Hippocampal formation (tissue), 2 donors: ENCODE measurements around the gene PHYKPL.
"Not testable (repeated sequence)": the region's sequence is repeated elsewhere in the genome, so short reads cannot be mapped to it uniquely, and the experiment has no call there.

Experiments
- DNase-seq, 2 donors: peaks; one replicate each; lab custom pipeline; 2025; lab: John Stamatoyannopoulos, UW

The PHYKPL gene

DNA sequence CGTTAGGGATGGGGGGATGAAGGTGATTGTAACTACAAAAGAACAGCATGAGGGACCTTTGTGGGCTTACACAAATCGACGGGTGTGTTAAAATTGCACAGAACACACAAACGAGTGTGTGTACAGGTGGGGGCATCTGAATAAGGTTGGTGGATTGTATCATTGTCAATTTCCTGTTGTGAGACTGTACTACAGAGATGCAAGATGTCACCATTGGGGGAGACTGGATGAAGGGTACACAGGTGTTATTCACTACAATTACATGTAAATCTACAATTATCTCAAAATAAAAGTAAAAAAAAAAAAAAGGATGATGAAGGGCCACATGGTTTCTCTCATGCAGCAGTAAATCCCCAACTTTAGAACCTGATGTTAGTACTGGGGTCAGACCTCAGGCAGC is 31.4 kb upstream of the PHYKPL start:
- no peak for DNase-seq

DNA sequence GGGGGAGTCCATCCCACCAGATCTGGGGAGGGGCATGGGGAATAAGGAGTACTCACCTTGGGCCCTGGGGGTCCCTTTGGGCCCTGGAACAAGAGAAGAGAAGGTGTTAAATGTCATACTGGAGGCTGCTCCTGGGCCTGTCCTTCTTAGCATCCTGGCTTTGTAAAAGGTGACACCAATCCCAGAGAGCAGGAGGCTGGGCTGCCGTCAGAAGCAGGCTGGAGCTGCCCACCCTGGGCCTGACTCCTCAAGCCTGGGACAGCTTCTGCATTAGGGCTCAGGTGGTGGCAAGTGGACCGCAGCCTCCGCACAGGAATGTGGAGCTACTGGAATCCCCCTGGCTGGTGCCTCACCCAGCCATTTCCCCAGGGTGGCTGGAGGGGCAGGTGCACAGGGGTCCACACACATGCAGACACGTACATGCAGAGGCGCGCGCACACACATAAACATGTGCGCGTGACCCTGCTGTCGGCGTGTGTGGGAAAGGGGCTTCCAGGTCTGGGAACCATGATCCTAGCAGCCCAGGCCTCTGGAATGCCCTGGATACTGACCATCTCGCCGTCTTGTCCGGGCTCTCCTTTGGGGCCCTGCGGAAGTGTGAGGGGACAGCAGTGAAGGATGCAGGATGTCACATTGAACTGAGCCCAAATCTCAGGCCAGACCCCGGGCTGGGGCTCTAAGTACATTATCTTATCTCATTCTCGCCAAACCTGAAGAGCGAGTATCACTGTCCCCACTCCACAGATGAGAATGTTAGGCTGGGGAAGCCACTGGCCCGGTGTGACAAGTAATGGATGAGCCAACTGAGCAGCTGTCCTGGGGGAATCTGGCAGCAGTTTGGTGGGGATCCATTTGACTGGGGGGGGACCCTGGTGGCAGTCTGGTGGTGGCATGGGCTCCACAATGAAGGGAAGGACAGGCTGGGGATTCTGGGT is 29.3 kb upstream of the PHYKPL start:
- DNase-seq: no peak

DNA sequence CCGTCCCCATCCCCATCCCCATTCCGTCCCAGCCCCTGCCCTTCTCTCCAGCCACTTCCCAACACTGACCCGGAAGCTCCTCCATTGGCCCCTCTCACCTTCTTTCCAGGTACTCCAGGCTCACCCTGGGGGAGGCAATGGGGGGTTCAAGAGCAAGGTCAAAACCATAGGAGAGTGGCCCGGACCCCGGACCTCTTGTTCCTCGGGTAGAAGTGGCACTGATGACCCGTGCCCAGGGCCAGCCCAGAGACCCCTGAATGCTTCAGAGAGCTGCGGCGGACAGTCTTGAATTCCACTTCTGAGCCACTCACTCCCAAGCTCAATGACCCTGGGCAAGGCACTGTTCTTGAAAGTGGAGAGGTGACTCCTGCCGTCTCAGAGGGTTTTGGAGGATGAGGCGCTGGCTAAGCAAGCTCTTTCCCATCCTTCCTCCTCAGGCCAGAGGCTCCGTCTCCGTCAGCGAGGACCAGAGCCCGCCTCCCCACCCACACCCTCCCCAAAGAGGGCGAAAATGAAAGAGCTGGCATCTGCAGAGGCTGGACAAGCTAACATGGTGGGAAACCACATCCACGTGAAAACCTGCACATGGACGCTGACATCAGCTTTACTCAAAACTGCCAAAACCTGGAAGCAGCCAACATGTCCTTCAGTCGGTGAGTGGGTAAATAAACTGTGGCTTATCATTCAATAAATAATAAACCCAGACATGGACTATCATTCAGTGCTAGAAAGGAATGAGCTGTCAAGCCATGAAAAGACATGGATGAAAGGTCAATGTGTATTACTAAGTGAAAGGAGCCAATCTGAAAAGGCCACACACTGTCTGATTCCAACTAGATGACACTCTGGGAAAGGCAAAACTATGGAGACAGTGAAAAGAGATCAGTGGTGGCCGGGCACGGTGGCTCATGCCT is 27.3 kb upstream of the PHYKPL start:
- no peak for DNase-seq

DNA sequence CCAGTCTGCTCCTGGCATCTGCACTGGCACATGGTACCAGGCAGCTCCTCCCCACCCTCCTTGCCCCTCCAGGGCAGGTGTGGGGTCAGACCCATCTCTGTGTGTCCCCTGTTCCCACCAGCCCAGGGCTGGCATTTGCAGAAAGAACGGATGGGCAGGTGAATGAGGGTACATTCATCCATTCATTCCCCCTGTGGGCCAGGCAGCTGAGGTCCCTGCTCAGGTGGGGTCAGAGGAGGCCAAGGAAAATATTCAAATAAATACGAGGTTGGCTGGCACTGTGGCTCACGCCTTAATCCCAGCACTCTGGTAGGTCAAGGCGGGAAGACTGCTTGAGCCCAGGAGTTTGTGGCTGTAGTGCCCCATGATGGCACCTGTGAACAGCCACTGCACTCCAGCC is 25.0 kb upstream of the PHYKPL start:
- DNase-seq: no peak

DNA sequence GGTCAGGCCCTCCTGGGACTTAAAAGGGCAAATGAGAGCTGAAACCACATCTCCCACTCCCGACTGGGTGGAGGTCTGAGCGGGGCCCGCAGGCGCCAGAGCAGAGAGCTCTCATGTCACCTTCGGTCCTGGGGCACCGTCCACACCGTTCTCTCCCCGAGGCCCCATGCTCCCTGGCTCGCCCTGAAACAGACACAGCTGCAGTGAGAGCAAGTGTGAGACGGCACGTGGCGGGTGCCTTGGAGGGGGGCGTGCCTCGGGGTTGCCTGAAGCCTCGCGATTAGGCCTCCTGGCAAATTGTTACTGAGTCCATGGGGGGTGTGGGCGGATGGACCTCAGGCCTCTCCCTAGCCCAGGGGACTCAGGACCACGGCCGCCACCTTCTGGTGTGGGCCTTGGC is 24.1 kb upstream of the PHYKPL start:
- DNase-seq: no peak

DNA sequence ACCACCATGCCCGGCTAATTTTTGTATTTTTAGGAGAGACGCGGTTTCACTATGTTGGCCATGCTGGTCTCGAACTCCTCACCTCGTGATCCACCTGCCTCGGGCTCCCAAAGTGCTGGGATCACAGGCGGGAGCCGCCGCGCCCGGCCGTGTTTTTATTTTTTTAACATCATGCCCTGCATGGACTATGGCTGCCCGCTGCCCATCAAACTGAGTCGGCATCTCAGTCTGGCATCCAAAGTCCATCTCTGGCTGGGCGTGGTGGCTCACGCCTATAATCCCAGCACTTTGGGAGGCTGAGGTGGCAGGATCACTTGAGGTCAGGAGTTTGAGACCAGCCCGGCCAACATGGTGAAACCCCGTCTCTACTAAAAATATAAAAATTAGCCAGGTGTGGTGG is 21.0 kb upstream of the PHYKPL start:
- DNase-seq: not testable (repeated sequence)

DNA sequence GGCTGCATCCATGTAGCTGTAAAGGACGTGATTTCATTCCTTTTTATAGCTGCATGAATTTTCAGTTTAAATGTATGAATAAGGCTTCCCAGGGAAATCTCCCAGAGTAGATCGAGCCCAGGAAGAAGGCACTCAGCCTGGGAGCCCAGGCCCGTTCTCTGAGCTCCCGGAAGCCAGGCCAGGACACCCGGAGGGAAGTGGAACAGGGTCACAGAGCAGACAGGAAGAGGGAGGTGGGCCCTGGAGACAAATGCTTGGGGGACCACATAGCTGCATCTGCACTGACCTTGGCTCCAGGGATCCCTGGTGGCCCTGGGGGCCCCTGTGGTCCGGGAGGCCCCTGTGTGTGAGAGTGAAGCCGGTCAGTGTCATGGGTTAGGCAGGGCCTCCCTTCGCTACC is 19.7 kb upstream of the PHYKPL start:
- no peak for DNase-seq

DNA sequence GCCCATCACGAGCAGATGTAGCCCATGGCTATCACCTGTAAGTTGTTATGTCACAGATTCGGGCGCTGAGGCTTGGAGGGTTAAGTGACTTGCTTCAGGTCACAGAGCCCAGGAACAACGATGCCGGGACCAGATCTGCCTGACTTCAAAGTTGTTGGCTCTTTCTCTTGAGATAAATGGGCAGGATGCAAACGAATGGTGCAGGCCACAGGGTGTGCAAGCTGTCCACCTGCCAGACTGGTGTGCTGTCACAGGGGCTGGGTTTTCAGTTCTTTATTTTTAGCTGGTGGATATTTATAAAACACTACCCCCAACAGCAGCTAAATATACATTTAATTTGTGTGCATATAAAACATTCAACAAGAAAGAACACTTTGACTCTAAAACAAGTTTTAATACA is 17.7 kb upstream of the PHYKPL start:
- no peak for DNase-seq

DNA sequence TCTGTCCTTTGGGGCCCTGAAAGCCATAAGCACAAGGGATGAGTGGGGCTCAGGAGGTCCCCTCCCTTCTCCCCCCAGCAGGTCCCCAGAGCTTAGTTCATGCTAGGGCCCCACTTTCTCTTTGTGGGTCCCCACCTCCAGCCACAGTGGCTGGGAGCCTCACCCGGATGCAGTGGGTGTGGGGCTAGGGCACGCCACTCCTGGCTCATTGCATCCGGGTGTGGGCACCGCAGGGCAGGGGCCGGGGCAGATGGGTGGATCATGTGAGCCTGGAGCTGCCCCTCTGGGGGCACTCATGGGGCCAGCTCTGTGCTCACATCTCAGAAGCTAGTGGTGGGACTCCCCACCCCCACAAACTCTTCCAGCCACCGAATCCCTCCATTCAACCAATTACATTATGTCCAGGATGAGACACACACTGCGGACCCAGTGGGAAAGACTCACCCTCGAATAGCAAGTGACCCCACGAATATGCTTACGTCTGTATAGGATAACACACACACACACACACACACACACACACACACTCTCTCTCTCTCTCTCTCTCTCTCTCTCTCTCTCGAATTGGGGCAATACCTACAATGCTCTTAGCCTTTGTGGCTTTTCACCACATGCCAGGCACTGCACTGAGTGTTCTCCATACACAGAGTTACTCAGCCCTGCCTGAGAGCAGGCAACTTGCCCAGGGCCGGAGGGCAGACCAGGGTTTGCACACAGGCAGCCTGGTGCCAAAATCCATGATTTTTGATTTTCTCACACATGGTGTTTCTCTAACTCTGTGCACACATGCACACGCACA is 16.8 kb upstream of the PHYKPL start:
- no peak for DNase-seq

DNA sequence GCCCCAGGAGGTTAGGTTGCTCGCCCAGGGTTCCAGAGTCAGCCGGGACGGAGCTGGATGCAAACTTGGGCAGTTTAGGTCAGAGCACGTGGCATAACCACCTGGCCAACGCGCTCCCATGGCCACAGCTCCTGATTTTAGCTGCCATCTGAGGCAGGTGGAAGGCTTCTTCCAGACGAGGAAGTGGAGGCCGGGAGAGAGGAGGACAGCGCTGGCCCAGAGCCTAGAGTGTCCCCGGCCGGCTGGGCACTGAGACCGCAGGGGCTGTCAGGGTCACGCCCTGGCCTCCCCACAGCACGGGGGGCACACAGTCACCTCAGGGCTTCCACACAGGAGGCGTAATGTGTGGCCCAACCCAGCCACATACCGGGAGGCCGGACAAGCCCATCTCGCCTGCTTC is 16.1 kb upstream of the PHYKPL start:
- DNase-seq: no peak

DNA sequence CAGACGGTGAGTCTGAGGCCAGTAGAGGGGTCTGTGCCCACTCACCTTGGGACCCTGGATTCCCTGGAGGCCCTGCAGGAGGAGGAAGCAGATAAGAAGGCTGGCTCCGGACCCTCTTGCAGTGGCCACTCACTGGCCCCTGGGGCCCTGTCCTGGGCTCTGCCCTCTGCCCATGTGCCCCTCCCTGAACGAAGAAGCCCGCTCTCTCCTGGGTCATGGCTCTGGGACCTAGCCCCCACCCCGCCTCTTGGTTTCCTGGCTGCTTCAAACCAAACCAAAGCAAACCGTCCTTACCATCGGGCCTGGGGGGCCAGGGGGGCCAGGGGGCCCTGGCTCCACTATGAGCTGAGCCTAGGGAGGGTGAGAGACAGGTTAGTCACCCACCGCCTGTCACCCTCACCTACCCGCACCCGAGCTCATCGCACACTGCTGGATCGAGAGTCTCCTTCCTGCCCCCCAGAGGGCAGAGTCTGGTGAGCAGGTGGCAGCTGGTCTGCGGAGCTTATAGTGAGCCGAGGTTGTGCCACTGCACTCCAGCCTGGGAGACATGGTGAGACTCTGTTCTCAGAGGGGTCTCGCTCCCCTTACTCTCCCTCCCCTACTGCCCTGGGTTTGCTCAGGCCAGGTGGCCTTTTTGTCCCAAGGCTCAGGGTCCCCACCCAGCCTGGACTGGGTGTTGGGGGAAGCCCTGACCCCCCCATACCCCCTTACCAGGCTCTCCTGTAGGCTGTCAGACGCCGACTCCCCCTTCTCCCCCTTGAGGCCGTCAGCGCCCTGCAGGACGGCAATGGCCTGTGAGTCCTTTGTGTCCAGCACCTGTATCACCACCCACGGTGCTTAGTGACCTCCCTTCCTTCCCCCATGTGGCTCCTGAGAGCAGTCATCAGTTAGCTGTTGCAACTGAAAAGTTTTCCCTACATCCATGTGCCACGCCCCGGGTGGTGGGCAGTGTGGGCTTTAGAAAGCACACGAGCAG is 15.2 kb upstream of the PHYKPL start:
- DNase-seq: no peak

DNA sequence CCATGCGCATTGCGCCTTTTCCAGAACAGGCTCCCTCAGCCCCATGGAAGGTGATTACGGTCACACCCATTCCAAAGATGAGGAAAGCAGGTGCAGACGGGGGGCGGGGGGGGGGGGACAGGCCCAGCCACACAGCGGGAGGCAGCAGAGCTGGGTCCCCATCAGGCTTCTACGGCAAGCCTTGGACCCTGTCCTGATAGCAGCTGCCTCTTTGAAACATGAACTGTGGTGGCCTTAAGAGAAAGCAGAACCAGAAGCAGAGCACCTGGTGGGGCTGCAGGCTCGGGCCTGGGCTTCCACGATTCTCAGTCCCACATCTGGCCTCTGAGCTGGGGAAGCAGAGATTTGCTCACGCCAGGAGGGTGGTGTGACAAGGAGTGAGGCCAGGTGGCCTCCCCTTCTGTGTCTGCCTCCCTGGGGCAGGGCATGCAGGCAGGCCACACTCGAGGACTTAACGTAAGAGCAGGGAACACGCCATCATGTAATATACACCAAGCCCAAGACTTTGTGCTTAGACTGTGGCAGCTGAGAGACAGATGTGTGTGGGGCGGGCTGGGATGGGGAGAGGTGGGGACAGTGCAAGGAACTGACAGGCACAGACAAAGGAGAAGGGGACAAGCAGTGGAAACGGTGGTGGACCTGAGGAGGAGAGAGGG is 14.2 kb upstream of the PHYKPL start:
- DNase-seq: no peak

DNA sequence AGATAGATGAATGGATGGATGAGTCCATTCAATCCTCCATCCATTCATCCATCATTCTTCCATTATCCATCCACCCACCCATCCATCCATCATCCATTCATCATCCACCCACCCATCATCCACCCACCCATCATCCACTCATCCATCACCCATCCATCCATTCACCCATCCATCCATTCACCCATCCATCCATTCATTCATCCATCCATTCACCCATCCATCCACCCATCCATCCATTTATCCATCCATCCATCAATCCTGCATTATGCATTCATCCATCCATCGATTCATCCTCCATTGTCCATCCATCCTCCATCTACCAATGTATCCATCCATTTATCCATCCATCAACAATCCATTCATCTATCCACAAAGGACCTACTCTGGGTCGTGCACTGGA is 12.8 kb upstream of the PHYKPL start:
- DNase-seq: no peak

DNA sequence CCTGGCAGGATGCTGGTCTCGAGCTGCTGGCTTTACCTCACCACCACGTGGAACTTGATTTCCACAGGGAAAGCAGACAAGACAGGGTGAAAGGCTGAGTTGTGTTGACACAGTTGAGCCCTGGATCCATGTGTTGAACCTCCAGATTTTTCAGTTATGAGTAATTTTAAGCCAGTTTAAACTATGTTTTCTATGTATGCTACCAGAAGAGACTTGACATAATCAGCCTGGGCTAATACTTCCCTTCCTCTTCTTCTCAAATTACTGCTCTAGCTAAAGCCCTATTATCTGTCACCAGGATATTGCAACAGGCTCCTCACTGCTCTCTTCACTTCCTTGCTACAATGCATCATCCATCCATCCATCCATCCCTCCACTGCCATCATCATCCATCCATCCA is 12.0 kb upstream of the PHYKPL start:
- DNase-seq: no peak

DNA sequence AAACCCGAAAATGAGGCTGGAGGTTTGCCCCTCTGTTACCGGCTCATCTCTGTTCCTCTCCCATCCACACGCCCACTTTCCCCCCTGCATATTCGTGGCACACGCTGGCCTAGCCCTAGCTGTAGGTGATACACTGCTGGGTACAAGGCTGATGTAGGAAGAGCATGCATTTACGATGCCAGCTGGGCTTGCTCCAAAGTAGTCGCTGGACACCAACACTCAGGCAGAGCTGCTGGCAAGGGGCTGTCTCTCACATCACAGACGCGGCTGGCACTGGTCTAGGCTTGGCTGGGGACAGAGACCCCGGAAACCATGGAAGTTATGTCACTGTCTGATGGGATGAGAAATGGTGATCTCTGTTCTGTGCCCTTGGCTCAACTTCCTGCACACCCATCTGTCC is 9.8 kb upstream of the PHYKPL start:
- no peak for DNase-seq

DNA sequence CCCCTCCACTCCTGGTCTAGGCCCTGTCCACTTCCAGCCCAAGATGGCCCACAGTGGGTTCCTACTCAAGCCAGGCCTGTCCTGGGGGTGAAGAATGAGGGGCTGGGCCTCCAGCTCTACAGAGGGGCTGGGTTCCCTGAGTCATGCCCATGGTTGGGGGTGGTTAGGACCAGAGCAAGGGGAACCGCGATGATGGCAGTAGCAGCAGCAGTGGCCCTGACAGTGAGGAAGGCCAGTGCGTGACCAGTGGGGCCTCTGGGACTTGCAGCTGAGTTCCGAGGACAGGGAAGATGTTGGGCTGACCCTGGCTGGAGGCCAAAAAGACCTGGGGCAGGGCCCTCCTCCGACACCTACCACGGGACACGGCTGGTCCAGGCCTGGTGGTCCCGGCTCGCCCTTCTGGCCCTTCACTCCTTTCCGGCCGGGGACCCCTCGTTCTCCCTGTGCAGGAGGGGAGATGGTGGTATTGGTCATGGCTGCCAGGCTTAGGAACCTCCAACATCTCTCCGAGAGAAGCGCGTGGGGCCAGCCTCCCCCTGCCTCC is 9.2 kb upstream of the PHYKPL start:
- DNase-seq: no peak

DNA sequence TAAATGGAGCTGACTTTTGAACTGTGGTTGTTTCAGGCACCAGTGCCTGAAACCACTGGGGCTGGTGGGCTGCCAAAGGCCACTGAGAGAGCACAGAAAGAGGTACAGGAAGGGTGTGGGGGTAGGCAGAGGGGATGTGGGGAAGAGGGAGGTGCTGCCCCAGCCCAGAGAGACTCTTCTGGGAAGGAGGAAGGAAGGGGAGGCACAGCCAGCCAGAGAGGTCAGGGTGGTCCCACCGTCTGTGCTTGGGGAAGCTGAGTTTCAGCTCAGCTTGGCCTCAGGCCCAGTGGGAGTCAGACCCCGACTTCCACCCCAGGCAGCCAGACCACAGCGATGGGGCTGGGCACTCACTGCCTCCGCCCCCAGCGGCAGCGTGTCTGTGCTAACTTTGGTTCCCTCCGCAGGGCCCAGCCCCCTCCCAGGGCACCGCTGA is 8.6 kb upstream of the PHYKPL start:
- DNase-seq: peak in 1 of 2 donors; percentile 29

DNA sequence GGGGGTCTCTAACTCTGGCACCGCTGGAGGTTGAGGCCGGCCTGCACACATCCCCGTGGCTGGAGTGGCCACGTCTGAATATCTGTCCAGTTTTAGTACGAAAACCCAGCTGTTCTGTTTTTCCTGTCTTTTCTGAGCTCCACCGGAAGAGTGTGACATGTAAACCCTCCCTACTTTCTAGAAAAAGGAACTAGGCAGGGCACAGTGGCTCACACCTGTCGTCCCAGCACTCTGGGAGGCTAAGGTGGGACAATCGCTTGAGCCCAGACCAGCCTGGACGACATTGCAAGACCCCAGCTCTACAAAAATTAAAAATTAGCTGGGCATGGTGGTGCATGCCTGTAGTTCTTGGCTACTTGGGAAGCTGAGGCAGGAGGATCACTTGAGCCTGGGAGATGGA is 8.2 kb upstream of the PHYKPL start:
- DNase-seq: no peak

DNA sequence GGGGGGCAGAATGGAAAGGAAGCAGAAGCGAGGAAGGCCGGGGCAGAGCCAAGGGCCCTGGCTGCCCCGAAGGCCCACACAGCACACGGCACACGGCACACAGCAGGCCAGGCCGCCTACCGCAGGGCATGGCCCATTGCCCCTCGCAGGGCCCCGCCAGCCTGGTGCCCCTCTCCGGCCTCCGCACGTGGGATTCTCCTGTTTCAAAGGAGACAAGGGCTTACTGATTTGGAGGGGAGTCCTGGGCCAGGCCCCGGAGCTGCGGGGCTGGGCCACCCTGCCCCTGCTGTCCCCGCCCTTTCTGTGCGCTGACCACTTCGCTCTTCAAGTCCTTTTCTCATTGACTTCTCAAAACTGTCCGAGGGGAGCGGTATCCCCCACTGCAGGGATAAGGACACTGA is 7.7 kb upstream of the PHYKPL start:
- no peak for DNase-seq
